ENCODE results near the gene PACSIN3. TPM values are rescaled to one million over a fixed set of nuclear protein-coding genes. Genes with fewer than 3 reads are reported as not detected.

The PACSIN3 gene
- total RNA-seq, 1 donor from 2014 or later: 59.4 TPM

DNA sequence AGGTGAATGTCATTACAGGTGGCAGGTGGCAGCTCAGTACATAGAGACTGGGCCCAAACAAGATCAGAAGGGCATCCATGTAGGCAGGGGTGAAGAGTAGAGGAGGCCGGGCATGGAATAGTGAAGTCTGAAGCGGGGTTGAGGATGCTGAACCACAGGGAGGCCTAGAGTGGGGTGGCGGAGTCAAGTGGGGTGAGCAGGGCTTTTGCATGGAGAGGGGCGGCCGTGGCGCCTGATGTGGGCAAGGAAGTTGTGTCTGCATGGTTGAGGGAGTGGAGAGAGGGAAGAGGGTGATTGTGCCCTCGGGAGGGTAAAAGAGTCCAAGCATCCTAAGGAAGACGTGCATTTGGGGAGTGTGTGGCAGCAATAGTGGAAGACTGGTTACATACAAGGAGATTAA lies 42.9 kb upstream of the PACSIN3 start:
- H3K36me3 ChIP-seq: peaks cover 0 to 8% of the 10 kb centered on the region in 2 donors
- no peaks in the 10 kb centered on the region for H3K4me1 ChIP-seq
- TF ChIP-seq POLR2A (IDR thresholded peaks at IDR 0.05) (no peak), CTCF (IDR thresholded peaks at IDR 0.05) (no peak), POLR2AphosphoS5 (IDR thresholded peaks at IDR 0.05; ENCODE audit: insufficient read depth in 1 of 2, low read depth in 1 of 2) (no peak)
- H3K9me3 ChIP-seq: no peaks in the 10 kb centered on the region
- intact Hi-C loops (cut with DNase I): no loop called here
- no peak for DNase-seq (ENCODE audit: extremely low spot score in 2 of 2)
- no peaks in the 10 kb centered on the region for H3K27me3 ChIP-seq
- no peak overlapping the region for H3K27ac ChIP-seq
- no peak overlapping the region for H3K4me3 ChIP-seq

- Histone ChIP-seq H3K36me3 (peaks cover 0 to 14% of the 10 kb centered on the region in 2 donors), H3K4me1 (no peaks in the 10 kb centered on the region), H3K4me3 (no peak overlapping the region), H3K27ac (no peak overlapping the region), H3K27me3 (no peaks in the 10 kb centered on the region), H3K9me3 (no peaks in the 10 kb centered on the region)
- intact Hi-C loops (cut with DNase I): no loop called here
- DNase-seq (ENCODE audit: extremely low spot score in 2 of 2): no peak
- TF ChIP-seq CTCF (IDR thresholded peaks at IDR 0.05) (no peak), POLR2A (IDR thresholded peaks at IDR 0.05) (no peak), POLR2AphosphoS5 (IDR thresholded peaks at IDR 0.05; ENCODE audit: insufficient read depth in 1 of 2, low read depth in 1 of 2) (no peak)
Measured at GRCh38 chr11:47225552-47226400, 39.5 kb upstream of the PACSIN3 start.

- H3K4me1 ChIP-seq: peaks cover 6% of the 10 kb centered on the region
- no peak overlapping the region for H3K4me3 ChIP-seq
- no peaks in the 10 kb centered on the region for H3K27me3 ChIP-seq
- intact Hi-C loops (cut with DNase I): no loop called here
- no peak for DNase-seq (ENCODE audit: extremely low spot score in 2 of 2)
- peaks cover 0 to 27% of the 10 kb centered on the region in 2 donors for H3K36me3 ChIP-seq
- TF ChIP-seq POLR2A (IDR thresholded peaks at IDR 0.05) (no peak), CTCF (IDR thresholded peaks at IDR 0.05) (no peak), POLR2AphosphoS5 (IDR thresholded peaks at IDR 0.05; ENCODE audit: insufficient read depth in 1 of 2, low read depth in 1 of 2) (no peak)
- no peaks in the 10 kb centered on the region for H3K9me3 ChIP-seq
- H3K27ac ChIP-seq: no peak overlapping the region
Measured at GRCh38 chr11:47222696-47223095, 36.5 kb upstream of the PACSIN3 start.

- H3K36me3 ChIP-seq: peaks cover 0 to 27% of the 10 kb centered on the region in 2 donors
- H3K4me3 ChIP-seq: no peak overlapping the region
- peaks cover 24% of the 10 kb centered on the region for H3K4me1 ChIP-seq
- H3K27me3 ChIP-seq: no peaks in the 10 kb centered on the region
- intact Hi-C loops (cut with DNase I): no loop called here
- no peaks in the 10 kb centered on the region for H3K9me3 ChIP-seq
- no peak overlapping the region for H3K27ac ChIP-seq
- no peak for TF ChIP-seq POLR2A (IDR thresholded peaks at IDR 0.05)
- no peak for TF ChIP-seq POLR2AphosphoS5 (IDR thresholded peaks at IDR 0.05; ENCODE audit: insufficient read depth in 1 of 2, low read depth in 1 of 2)
- no peak for TF ChIP-seq CTCF (IDR thresholded peaks at IDR 0.05)
- DNase-seq (ENCODE audit: extremely low spot score in 2 of 2): no peak
Measured at GRCh38 chr11:47220401-47220821, 34.2 kb upstream of the PACSIN3 start.

Measured in vagina (tissue), 2 donors.